ENCODE measurements around the gene CHST15. TPM values are rescaled to one million over a fixed set of nuclear protein-coding genes. Genes with fewer than 3 reads are reported as not detected.

CHST15 gene
- total RNA-seq, 6 experiments from 2014 or later, result 0.88 to 8.7 (median 1.1) TPM

DNA sequence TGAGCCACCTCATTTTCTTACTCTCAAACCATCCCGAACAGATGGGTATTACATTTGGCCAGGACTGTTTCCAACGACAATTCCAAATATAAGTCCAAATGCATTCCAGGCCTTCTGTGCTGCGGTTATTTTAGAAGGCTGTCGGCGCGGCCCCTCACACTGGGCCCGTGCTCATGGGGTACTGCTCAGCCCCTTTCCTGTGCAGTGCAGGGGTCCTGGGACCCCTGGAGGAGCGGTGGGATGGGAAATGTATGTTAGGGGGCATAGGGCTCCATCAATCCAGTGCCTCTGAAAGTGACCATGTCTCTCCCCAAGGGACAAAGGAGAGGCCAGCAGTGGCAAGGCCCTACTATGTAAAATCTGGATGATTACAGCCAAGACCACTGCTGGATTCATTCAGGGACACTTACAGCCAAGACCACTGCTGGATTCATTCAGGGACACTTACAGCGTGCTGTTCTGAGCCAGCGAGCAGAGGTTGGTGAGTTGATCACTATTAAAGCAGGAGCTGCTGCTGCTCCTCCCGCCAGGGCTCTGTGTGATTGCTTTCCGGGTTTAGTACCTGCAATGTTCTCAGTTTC, 66.3 kb downstream of the CHST15 start:
- H3K9me3 Mint-ChIP-seq, result no peaks in the 10 kb centered on the region

DNA sequence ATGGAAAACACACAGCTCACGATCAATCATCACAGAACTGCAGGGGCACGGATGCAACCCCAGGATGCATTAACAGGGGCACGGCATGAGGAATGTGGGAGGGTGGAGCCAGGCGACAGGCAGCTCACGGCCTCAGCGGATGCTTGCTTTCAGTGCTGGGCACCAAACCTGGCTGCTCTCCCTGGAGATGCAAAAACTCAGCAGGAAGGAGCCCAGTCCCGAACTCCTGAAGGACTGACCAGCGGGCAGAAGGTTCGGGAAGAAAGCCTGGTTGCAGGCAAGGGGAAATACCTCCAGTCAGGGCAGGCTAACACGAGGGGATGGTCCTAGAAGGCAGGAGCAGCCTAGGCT, 66.8 kb downstream of the CHST15 start:
- Mint-ChIP-seq H3K27ac (no peak overlapping the region), H3K4me1 (ENCODE audit: low read depth) (no peaks in the 10 kb centered on the region; the same call in 1 of the 2 replicates), H3K27me3 (ENCODE audit: insufficient read depth) (peaks cover 8% of the 10 kb centered on the region), H3K9me3 (no peaks in the 10 kb centered on the region), H3K4me3 (no peak overlapping the region), H3K36me3 (ENCODE audit: low read depth) (no peaks in the 10 kb centered on the region)
- DNase-seq, result no peak
- TF ChIP-seq, protein P1, sequence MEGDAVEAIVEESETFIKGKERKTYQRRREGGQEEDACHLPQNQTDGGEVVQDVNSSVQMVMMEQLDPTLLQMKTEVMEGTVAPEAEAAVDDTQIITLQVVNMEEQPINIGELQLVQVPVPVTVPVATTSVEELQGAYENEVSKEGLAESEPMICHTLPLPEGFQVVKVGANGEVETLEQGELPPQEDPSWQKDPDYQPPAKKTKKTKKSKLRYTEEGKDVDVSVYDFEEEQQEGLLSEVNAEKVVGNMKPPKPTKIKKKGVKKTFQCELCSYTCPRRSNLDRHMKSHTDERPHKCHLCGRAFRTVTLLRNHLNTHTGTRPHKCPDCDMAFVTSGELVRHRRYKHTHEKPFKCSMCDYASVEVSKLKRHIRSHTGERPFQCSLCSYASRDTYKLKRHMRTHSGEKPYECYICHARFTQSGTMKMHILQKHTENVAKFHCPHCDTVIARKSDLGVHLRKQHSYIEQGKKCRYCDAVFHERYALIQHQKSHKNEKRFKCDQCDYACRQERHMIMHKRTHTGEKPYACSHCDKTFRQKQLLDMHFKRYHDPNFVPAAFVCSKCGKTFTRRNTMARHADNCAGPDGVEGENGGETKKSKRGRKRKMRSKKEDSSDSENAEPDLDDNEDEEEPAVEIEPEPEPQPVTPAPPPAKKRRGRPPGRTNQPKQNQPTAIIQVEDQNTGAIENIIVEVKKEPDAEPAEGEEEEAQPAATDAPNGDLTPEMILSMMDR (IDR thresholded peaks at IDR 0.05), result no peak

More for the DNA sequence above, 66.3 kb downstream of the CHST15 start:
- no peak for DNase-seq
- Mint-ChIP-seq H3K4me1 (ENCODE audit: low read depth) (no peaks in the 10 kb centered on the region; the same call in 1 of the 2 replicates), H3K27me3 (ENCODE audit: insufficient read depth) (peaks cover 8% of the 10 kb centered on the region), H3K4me3 (no peak overlapping the region), H3K36me3 (ENCODE audit: low read depth) (no peaks in the 10 kb centered on the region), H3K27ac (no peak overlapping the region)
- TF ChIP-seq, protein P1 (IDR thresholded peaks at IDR 0.05), result no peak

DNA sequence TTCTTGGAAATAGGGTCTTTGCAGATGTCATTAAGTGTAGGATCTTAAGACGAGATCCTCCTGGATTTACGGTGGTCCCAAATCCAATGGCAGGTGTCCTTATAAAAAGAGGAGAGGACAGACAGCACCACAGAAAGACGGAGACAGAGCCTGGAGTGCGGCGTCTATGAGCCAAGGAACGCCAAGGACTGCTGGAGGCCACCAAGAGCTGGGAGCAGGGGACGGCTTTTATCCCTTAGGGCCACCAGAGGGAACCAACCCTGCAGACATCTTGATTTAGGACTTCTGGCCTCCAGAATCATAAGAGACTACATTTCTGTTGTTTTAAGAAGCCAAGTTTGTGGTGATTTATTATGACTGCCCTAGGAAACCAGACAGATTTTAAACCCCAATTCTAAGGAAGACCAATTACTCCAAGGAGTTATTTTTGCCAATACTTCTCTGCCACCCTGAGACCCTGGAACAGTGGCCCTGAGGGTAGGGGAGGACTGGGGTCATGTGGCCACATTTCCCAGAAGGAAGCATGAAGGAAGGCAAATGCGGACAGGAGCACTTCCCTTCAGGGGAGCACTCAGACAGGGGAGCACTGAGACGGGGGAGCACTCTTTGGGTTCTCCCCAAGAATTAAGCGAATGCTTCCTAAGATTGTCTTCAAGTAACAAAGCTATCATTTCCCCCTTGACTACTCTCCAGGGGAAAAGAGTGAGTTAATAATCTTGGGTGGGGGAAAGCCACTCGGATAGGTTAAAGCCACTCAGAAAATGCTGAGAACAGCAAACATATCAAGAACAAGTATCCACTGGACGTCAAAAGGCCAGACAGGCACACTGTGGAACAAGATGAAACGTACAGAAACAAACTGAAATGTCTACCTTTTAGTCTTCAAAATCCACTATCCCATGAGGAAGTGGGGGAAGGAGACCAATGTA, 67.5 kb downstream of the CHST15 start:
- TF ChIP-seq, protein P1 (IDR thresholded peaks at IDR 0.05), result peak; percentile 72
- peak; percentile 44 for DNase-seq
- no peaks in the 10 kb centered on the region; the same call in 1 of the 2 replicates for H3K4me1 Mint-ChIP-seq (ENCODE audit: low read depth)
- peaks cover 8% of the 10 kb centered on the region for H3K27me3 Mint-ChIP-seq (ENCODE audit: insufficient read depth)
- H3K36me3 Mint-ChIP-seq (ENCODE audit: low read depth), result no peaks in the 10 kb centered on the region
- H3K9me3 Mint-ChIP-seq, result no peaks in the 10 kb centered on the region
- no peak overlapping the region for H3K4me3 Mint-ChIP-seq
- no peak overlapping the region for H3K27ac Mint-ChIP-seq

DNA sequence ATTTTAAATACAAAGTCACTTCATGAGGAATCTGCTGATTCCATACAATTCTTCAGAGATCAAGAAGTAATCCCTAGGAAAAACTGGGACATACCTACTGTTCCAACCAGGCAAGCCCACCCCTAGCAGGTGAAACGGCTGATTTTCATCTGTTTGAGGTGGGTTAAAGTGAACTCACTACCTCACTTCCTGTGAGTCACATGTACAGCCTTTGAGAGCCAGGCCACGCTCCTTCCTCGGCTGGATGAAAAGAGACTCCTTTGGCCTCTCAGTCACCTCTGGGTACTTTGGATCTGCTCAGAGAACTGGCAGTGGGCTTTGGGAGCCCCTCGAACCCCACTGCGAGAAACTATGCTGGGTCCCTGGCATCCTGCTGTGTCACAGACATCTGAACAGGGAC, 68.2 kb downstream of the CHST15 start:
- no peak for DNase-seq
- H3K4me1 Mint-ChIP-seq (ENCODE audit: low read depth), result no peaks in the 10 kb centered on the region; the same call in 1 of the 2 replicates
- H3K27ac Mint-ChIP-seq, result no peak overlapping the region
- H3K36me3 Mint-ChIP-seq (ENCODE audit: low read depth), result no peaks in the 10 kb centered on the region
- TF ChIP-seq, protein P1 (IDR thresholded peaks at IDR 0.05), result no peak
- H3K27me3 Mint-ChIP-seq (ENCODE audit: insufficient read depth), result peaks cover 12% of the 10 kb centered on the region
- H3K9me3 Mint-ChIP-seq, result no peaks in the 10 kb centered on the region
- H3K4me3 Mint-ChIP-seq, result no peak overlapping the region

DNA sequence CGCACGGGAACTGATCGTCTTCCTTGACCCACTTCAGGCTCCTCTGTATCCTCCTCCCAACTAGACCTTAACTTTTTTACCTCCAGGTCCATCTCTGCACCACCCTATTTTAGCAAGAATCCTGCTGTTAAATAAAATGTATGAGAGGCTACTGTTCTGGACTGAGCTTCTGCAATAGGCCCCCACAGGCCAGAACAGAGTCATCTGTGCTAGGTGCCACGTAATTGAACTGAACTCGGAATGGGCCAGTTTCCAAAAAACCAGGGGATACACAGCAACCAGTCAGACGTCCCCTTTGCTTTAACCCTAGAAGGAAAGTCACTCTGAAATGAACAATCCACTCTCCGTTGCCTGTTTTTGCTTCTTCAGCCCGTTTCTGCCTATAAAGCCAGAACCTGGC, 71.3 kb downstream of the CHST15 start:
- no peak overlapping the region for H3K4me3 Mint-ChIP-seq
- H3K27me3 Mint-ChIP-seq (ENCODE audit: insufficient read depth), result peaks cover 6% of the 10 kb centered on the region
- DNase-seq, result no peak
- TF ChIP-seq, protein P1 (IDR thresholded peaks at IDR 0.05), result no peak
- no peaks in the 10 kb centered on the region; the same call in 1 of the 2 replicates for H3K4me1 Mint-ChIP-seq (ENCODE audit: low read depth)
- no peaks in the 10 kb centered on the region for H3K9me3 Mint-ChIP-seq
- H3K27ac Mint-ChIP-seq, result no peak overlapping the region
- H3K36me3 Mint-ChIP-seq (ENCODE audit: low read depth), result no peaks in the 10 kb centered on the region

Data from HFFc6 (cell line).